GM18868 (cell line): Measurements from ENCODE around the gene CPNE4.
"Not testable (repeated sequence)": the region's sequence is repeated elsewhere in the genome, so short reads cannot be mapped to it uniquely, and the experiment has no call there.

Experiments
- ATAC-seq: cut with Tn5 transposase; IDR thresholded peaks from one replicate; pipeline ENCODE4 v1.9.1; 2021; ENCODE audit warnings: mild to moderate bottlenecking, moderate library complexity; ENCODE audit not compliant: unreplicated experiment

The CPNE4 gene

DNA sequence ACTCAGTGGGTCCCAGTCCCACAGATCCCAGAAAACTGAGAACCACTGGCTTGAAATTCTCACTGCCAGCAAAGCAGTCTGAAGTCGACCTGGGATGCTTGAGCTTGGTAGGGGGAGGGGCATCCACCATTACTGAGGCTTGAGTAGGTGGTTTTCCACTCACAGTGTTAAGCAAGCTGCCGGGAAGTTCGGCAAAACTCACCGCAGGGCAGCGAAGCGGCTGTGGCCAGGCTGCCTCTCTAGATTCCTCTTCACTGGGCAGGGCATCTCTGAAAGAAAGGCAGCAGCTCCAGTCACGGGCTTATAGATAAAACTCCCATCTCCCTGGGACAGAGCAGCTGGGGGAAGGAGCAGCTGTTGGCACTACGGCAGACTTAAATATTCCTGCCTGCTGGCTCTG, 71.4 kb downstream of the CPNE4 start:
- ATAC-seq = not testable (repeated sequence)

GRCh38 chr3:131962982-131963381, 71.8 kb downstream of the CPNE4 start:
- ATAC-seq = no peak

GRCh38 chr3:131960324-131960723, 74.5 kb downstream of the CPNE4 start:
- ATAC-seq = no peak

GRCh38 chr3:131957980-131958379, 76.8 kb downstream of the CPNE4 start:
- no peak for ATAC-seq

DNA sequence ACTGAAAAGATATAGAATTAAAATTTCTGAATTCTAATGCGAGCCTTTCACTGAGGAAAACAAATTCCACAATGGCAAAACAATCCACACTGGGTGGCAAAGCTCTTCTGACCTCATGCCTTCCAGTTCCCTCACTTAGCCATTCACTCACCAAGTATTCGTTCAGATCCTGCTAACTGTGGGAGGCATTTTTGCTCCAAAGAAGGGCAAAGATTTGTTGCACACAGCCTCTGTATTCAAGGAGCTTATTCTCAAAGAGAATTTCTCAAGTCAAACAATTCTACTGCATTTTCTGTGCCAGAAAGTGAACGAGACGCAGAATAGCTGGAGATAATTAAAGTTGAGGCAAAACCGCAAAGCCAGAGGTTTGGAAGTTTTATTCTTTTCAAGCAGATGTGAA, 77.3 kb downstream of the CPNE4 start:
- no peak for ATAC-seq

GRCh38 chr3:131948806-131949205, 86.0 kb downstream of the CPNE4 start:
- ATAC-seq = no peak

DNA sequence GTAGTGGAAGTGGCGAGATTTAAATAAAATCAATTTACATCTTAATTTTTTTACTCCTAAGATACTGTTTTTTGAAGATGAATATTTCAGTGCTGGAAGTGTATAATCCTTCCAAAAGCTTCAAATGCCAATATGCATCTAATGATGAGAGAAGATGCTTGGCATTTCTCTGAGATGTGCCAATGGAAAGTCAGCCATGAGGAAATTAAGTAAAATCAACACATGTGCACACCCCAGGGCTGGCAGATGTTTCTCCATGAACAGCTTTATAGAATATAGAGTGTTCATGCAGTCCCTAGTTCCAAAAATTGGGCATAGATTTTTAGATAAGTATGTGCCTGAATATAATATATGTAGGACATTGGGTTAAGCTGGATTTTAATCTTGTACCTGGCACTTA, 90.1 kb downstream of the CPNE4 start:
- no peak for ATAC-seq

DNA sequence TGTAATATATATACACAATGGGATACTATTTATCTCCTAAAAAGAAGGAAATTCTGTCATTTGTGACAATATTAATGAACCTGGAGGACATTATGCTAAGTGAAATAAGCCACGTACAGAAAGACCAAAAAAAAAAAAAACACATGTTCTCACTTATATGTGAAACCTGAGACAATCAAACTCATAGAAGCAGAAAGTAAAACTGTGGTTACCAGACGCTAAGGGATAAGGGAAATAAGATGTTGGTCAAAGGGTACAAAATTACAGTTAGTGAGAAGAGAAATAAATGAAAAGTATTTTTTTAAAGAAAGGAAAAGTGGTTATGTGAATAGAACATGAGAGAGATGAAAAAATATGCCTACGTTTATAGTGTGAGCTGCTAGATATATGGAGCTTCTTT, 101.1 kb downstream of the CPNE4 start:
- ATAC-seq = no peak

- ATAC-seq = no peak
Observed at GRCh38 chr3:131928593-131928992, 106.2 kb downstream of the CPNE4 start.

DNA sequence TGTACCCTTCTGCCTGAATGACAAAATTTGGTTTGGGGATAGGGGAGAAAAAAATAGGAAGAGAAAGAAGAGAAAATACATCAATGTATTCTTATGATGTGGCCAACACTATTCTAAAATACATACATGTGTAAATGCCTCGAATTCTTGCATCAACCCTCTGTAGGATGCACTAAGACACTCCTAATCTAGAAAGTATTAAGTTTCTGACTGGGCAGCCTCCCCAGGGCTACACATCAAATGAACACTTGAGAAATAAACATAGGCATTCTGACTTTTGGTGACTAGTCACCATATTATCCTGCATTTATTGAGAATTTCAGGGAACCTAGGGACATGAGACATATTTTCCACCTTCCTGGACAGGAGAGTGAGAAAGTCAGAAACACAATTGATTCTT, 109.2 kb downstream of the CPNE4 start:
- ATAC-seq = no peak

- ATAC-seq = no peak
Observed at GRCh38 chr3:131922356-131922755, 112.5 kb downstream of the CPNE4 start.

DNA sequence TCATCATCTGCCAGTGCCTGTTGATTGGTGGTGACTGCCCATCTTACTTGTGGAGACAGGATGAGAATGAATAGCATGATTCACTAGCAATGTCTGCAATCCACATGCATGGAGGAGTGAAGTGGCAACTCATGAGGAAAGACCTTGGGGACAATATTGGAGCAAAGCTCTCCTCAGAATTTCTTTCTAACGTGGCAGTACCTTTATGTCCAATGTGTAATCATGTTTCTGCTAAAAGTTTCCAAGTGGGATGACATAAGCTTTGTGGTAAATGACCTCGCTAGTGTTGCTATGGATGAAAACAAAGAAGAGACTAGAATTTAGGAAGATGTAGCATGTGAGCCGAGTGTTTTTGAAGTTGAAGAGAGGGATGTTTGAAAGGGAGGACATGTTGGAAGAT, 117.8 kb downstream of the CPNE4 start:
- no peak for ATAC-seq

- no peak for ATAC-seq
Observed at GRCh38 chr3:131914090-131914691, 120.6 kb downstream of the CPNE4 start.

DNA sequence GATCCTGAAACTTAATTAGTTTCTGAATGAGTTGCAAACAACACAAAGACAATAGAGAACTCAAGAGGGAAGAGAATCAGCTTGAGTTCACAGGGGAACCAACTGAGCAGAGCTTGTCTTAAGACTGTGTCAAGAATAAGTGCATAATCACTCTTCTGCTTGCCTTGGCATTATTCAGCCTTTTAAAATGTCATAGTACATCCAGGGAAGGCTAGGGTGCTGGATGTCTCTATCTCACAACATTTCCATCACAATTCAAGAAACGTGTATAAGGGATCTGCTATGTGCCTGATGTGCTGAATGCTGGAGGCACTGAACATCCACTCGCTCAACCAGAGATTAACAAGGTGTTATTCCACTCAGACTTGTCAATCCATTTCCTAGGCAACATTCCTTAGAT, 122.6 kb downstream of the CPNE4 start:
- ATAC-seq = no peak

GRCh38 chr3:131907796-131908195, 127.0 kb downstream of the CPNE4 start:
- no peak for ATAC-seq

- ATAC-seq = no peak
Observed at GRCh38 chr3:131903988-131904415, 130.8 kb downstream of the CPNE4 start.

DNA sequence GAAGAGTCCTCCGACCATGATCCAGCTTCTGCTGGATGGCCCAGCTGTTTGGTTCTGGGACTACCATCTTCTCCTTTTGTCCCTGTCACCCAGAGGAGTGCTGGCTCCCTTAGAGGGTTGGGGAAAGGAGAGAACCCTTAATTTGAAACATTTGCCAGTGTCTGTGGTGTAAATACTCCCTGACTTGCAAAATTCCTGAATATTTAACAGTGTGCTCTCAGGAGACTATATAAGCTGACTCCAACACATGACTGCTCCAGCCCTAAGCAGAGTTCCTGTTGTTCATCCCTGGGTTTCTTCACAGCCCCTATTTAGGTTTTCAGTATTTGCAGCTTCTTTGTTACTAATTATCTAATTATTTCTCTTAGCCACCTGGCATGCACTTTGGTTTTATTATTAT, 133.1 kb downstream of the CPNE4 start:
- no peak for ATAC-seq

GRCh38 chr3:131900891-131901290, 133.9 kb downstream of the CPNE4 start:
- no peak for ATAC-seq

DNA sequence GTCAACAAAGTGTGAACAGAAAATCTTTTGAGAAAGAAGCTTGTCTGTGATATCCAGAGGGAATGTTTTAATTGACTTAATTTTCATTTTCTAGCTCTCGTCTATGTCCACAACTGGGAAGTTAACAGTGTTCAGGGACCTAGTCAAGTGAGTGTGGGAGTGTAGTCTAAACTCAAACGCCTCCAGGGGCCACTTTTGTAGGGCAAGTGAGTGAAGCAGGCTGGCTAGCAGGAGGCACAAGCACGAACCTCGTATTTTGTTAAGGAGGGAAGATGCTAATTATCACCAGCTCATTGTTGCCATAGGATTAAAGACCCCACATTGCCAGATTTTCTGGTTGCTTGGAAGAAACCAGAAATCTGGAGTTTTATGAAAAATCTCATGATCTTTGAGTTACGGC, 135.8 kb downstream of the CPNE4 start:
- no peak for ATAC-seq

GRCh38 chr3:131898346-131898745, 136.5 kb downstream of the CPNE4 start:
- ATAC-seq = no peak

DNA sequence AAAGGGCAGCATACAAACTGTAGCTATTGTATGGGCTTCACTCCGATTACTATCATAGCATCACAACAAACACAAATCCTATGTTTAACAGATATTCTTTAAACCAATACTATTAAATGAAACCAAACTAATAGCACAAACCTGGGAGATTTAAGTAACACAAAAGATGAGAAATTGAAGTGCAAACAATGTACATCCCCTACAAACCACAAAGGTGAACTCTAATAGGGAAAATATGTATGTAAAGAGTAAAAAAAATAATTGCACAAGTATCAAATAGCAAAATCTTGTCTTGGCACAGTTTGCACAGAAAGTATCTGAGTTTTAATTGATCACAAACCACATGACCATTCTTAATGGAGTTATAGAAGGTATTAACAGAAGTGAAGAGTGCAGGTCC, 138.5 kb downstream of the CPNE4 start:
- no peak for ATAC-seq

GRCh38 chr3:131895766-131896165, 139.0 kb downstream of the CPNE4 start:
- no peak for ATAC-seq

DNA sequence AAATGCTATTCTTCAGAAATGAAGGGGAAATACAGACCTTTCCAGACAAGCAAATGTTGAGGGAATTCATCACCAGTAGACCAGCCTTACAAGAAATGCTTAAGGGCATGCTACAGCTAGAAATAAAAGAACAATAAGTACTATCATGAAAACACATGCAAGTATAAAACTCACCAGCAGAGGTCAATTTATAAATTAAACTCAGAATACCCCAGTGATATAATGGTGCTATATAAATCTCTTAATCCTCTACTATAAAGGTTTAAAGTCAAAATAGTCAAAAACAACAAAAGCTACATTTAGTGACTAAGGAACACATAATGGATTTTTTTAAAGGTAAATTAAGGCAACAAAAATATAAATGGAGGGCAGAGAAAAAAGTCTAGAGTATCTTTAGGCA, 142.5 kb downstream of the CPNE4 start:
- ATAC-seq = no peak
